ENCODE measurements around the gene SIM2.

SIM2 gene

DNA sequence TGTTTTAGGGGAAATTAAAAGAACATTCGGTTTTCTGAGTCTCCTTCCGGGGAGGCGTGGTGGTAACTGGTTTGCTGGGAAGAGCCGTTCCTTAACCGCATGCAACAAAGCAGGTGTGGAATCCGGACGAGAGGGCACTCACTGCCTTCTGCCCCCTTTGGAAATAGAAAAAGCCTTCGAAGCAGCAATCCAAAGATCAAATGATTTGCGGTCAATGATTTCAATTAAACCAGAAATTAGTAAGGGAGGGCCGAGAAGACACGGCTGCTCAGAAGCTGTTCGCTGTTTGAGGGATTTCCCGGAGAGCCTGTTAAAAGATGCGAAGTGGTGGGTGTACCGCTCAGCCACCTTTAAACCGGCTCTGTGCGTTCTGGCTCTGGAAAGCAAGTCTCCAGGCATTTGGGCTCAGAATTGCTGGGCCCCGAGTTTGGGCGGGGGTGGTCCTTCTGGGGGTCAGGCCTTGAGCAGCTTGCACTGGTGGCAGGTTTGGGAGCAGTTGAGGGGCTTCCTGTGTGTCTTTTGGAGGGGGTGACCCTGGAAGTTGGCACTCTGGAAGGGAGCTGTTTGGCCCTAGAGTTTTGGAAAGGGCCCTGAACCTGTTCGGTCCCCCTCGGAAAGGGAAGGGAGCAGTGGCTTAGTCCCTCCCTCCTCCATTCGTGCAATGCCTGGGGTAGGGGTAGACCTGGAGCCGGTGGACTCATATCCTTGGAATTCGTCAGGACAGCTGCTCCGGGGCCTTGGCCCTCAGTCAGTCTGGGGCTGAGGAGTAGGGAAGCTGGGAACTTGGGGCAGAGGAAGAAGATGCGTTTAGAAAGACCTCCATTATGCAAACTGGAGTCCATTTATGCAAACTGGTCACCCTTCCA lies 3.1 kb downstream of the SIM2 start:
- H3K27ac Mint-ChIP-seq: peak overlapping the region; percentile 36
- no peaks in the 10 kb centered on the region for H3K36me3 Mint-ChIP-seq (ENCODE audit: low read depth)
- no peaks in the 10 kb centered on the region for H3K9me3 Mint-ChIP-seq
- H3K4me3 Mint-ChIP-seq: peak overlapping the region; percentile 13
- peaks cover 41% of the 10 kb centered on the region for H3K4me1 Mint-ChIP-seq (ENCODE audit: low read depth)
- peaks cover 70% of the 10 kb centered on the region for H3K27me3 Mint-ChIP-seq

DNA sequence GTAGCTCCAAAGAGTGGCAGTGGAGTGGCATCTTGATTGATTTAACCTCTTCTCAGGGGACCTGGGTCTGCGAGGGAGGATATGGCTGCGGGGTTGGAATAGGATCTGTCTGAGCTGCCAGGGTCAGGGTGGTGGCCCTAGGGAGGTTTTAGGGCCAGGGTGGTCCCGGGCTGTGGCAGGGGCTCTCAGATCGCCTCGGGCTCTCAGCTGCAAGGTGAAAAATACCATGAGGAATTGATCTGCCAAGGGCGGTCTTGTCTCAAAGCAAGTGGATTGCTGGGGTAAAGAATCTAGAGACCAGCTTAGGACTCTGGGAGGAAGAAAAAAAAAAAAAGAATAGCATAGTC lies 3.7 kb downstream of the SIM2 start:
- no peaks in the 10 kb centered on the region for H3K9me3 Mint-ChIP-seq
- peaks cover 45% of the 10 kb centered on the region for H3K4me1 Mint-ChIP-seq (ENCODE audit: low read depth)
- H3K4me3 Mint-ChIP-seq: no peak overlapping the region

DNA sequence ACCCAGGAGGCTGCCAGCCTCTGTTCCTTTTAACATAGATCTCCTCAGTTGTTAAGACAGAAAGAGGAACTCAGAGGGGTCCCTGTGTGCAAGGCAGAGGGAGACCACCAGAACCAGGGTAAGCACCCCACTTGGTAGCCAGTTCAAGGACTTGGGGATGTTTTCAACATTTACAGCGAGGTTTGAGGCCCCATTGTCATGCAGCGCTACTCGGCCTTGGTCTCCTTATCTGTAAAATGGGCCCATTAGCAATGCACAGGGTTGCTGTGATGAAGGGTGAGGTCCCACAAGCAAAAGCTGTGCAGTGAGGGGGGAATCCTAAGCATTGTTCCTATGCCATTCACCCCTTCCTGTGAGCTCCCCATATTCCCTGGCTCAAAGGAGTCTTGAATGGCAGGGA lies 4.2 kb downstream of the SIM2 start:
- no peak overlapping the region for H3K4me3 Mint-ChIP-seq
- H3K9me3 Mint-ChIP-seq: no peaks in the 10 kb centered on the region
- peaks cover 70% of the 10 kb centered on the region for H3K27me3 Mint-ChIP-seq
- H3K27ac Mint-ChIP-seq: no peak overlapping the region
- peaks cover 45% of the 10 kb centered on the region for H3K4me1 Mint-ChIP-seq (ENCODE audit: low read depth)
- H3K36me3 Mint-ChIP-seq (ENCODE audit: low read depth): no peaks in the 10 kb centered on the region

More for the DNA sequence above, 3.7 kb downstream of the SIM2 start:
- peaks cover 72% of the 10 kb centered on the region for H3K27me3 Mint-ChIP-seq
- H3K27ac Mint-ChIP-seq: no peak overlapping the region
- no peaks in the 10 kb centered on the region for H3K36me3 Mint-ChIP-seq (ENCODE audit: low read depth)

DNA sequence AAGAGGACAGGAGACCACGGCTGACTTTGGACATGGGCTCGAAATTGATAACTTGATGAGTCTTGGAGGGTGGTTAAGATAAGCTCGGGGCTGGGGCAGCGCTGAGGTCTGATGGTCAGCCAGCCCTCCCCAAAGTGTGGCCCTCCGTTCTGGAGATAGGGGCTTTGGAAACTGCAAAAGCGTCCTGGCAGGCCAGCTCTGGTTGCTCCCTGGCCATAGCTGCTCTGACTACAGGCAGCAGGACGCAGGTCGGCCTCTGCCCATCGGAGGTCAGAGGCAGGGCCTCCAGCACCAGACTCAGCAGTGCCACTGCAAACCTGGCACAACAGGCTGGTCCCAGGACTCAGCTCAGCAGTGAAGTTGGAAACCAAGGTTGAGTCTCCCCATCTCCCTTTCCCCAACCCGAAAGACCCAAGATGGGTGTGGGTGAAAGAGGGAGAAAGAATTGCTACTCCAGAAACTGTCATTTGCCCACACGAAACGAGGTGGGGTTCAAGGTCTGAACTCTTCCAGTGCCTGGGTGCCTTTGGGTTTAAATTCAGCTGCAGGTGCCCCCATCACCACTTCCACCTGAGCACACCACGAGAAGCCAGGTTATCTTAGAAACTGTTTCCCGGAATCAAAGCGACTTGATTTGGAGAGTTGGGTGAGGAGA lies 4.8 kb downstream of the SIM2 start:
- no peaks in the 10 kb centered on the region for H3K9me3 Mint-ChIP-seq
- H3K27ac Mint-ChIP-seq: no peak overlapping the region
- peaks cover 50% of the 10 kb centered on the region for H3K4me1 Mint-ChIP-seq (ENCODE audit: low read depth)
- no peak overlapping the region for H3K4me3 Mint-ChIP-seq
- no peaks in the 10 kb centered on the region for H3K36me3 Mint-ChIP-seq (ENCODE audit: low read depth)
- peaks cover 76% of the 10 kb centered on the region for H3K27me3 Mint-ChIP-seq

- Mint-ChIP-seq H3K36me3 (ENCODE audit: low read depth) (no peaks in the 10 kb centered on the region), H3K9me3 (no peaks in the 10 kb centered on the region), H3K27ac (no peak overlapping the region), H3K27me3 (peaks cover 78% of the 10 kb centered on the region), H3K4me3 (no peak overlapping the region), H3K4me1 (ENCODE audit: low read depth) (peaks cover 52% of the 10 kb centered on the region)
Measured at GRCh38 chr21:36704281-36704957, 5.5 kb downstream of the SIM2 start.

- peaks cover 82% of the 10 kb centered on the region for H3K27me3 Mint-ChIP-seq
- H3K4me3 Mint-ChIP-seq: no peak overlapping the region
- no peak overlapping the region for H3K27ac Mint-ChIP-seq
- H3K4me1 Mint-ChIP-seq (ENCODE audit: low read depth): peaks cover 51% of the 10 kb centered on the region
- no peaks in the 10 kb centered on the region for H3K36me3 Mint-ChIP-seq (ENCODE audit: low read depth)
- H3K9me3 Mint-ChIP-seq: no peaks in the 10 kb centered on the region
Measured at GRCh38 chr21:36704958-36705678, 6.2 kb downstream of the SIM2 start.

GRCh38 chr21:36705679-36706481 lies 7.0 kb downstream of the SIM2 start:
- Mint-ChIP-seq H3K27ac (no peak overlapping the region), H3K9me3 (no peaks in the 10 kb centered on the region), H3K4me3 (no peak overlapping the region), H3K4me1 (ENCODE audit: low read depth) (peaks cover 45% of the 10 kb centered on the region), H3K27me3 (peaks cover 81% of the 10 kb centered on the region), H3K36me3 (ENCODE audit: low read depth) (no peaks in the 10 kb centered on the region)

GRCh38 chr21:36706482-36706852 lies 7.6 kb downstream of the SIM2 start:
- Mint-ChIP-seq H3K27ac (no peak overlapping the region), H3K9me3 (no peaks in the 10 kb centered on the region)

GRCh38 chr21:36706951-36707762 lies 8.2 kb downstream of the SIM2 start:
- H3K36me3 Mint-ChIP-seq (ENCODE audit: low read depth): no peaks in the 10 kb centered on the region
- peaks cover 82% of the 10 kb centered on the region for H3K27me3 Mint-ChIP-seq
- peaks cover 41% of the 10 kb centered on the region for H3K4me1 Mint-ChIP-seq (ENCODE audit: low read depth)
- no peak overlapping the region for H3K27ac Mint-ChIP-seq
- no peak overlapping the region for H3K4me3 Mint-ChIP-seq
- H3K9me3 Mint-ChIP-seq: no peaks in the 10 kb centered on the region

More at GRCh38 chr21:36706482-36706852, 7.6 kb downstream of the SIM2 start:
- Mint-ChIP-seq H3K4me3 (peak overlapping the region; percentile 13), H3K36me3 (ENCODE audit: low read depth) (no peaks in the 10 kb centered on the region), H3K4me1 (ENCODE audit: low read depth) (peaks cover 45% of the 10 kb centered on the region), H3K27me3 (peaks cover 84% of the 10 kb centered on the region)

DNA sequence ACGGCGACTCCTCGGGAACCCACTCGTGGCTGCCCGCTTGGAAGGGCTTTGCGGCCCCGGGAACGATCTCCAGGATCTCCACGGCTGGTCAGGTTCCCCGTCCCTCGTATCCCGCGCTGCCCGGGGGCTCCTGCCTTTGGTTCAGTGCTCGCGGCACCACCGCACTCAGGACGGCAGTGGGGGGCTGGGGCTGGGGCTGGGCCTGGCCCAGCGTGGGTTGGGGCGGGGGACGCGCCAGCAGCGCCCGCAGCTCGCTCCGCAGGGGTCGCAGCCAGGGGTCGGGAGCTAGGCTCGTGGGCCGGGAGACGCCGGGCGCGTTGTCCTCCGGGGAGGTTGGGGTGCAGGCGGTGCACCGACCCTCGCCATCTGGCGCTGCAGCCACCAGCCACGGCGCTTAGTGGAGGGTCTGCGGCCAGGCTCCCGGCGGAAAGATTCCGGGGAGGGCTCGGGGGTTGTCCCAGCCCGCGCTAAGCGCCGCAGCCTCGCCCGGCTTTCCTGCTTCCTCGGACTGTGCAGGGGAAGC lies 8.9 kb downstream of the SIM2 start:
- Mint-ChIP-seq H3K4me1 (ENCODE audit: low read depth) (peaks cover 41% of the 10 kb centered on the region), H3K36me3 (ENCODE audit: low read depth) (no peaks in the 10 kb centered on the region), H3K27ac (no peak overlapping the region), H3K27me3 (peaks cover 82% of the 10 kb centered on the region), H3K9me3 (no peaks in the 10 kb centered on the region), H3K4me3 (no peak overlapping the region)

GRCh38 chr21:36708286-36709029 lies 9.5 kb downstream of the SIM2 start:
- Mint-ChIP-seq H3K4me3 (peak overlapping the region; percentile 23), H3K27ac (no peak overlapping the region), H3K4me1 (ENCODE audit: low read depth) (peaks cover 41% of the 10 kb centered on the region), H3K27me3 (peaks cover 82% of the 10 kb centered on the region), H3K36me3 (ENCODE audit: low read depth) (no peaks in the 10 kb centered on the region), H3K9me3 (no peaks in the 10 kb centered on the region)

GRCh38 chr21:36709030-36709867 lies 10.3 kb downstream of the SIM2 start:
- no peaks in the 10 kb centered on the region for H3K36me3 Mint-ChIP-seq (ENCODE audit: low read depth)
- no peak overlapping the region for H3K4me3 Mint-ChIP-seq
- no peaks in the 10 kb centered on the region for H3K9me3 Mint-ChIP-seq
- peaks cover 37% of the 10 kb centered on the region for H3K4me1 Mint-ChIP-seq (ENCODE audit: low read depth)
- H3K27me3 Mint-ChIP-seq: peaks cover 83% of the 10 kb centered on the region
- H3K27ac Mint-ChIP-seq: no peak overlapping the region
